ENCODE data around the gene UBR7.
"Not testable (repeated sequence)": the region's sequence is repeated elsewhere in the genome, so short reads cannot be mapped to it uniquely, and the experiment has no call there.

Gene UBR7

DNA sequence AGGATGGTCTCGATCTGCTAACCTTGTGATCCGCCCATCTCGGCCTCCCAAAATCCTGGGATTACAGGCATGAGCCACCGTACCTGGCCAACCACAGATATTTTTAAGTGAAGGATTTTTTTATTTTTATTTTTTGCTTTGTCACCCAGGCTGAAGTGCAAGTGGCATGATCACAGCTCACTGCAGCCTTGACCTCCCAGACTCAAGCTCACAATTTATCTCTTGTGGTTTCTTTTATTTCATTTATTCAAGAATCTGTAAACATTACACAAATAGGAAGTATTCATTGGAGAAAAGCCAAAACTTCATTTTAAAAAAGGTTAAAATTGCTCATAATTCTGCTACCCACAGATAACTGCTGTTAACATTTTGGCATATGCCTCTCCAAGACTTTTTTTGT lies 35.7 kb upstream of the UBR7 start:
- no peaks in the 10 kb centered on the region for H3K79me2 ChIP-seq (ENCODE audit: insufficient read depth, low read length)
- H3K27me3 ChIP-seq (ENCODE audit: insufficient read depth, low read length, poor library complexity, severe bottlenecking) = no peaks in the 10 kb centered on the region
- TF ChIP-seq, protein P1, sequence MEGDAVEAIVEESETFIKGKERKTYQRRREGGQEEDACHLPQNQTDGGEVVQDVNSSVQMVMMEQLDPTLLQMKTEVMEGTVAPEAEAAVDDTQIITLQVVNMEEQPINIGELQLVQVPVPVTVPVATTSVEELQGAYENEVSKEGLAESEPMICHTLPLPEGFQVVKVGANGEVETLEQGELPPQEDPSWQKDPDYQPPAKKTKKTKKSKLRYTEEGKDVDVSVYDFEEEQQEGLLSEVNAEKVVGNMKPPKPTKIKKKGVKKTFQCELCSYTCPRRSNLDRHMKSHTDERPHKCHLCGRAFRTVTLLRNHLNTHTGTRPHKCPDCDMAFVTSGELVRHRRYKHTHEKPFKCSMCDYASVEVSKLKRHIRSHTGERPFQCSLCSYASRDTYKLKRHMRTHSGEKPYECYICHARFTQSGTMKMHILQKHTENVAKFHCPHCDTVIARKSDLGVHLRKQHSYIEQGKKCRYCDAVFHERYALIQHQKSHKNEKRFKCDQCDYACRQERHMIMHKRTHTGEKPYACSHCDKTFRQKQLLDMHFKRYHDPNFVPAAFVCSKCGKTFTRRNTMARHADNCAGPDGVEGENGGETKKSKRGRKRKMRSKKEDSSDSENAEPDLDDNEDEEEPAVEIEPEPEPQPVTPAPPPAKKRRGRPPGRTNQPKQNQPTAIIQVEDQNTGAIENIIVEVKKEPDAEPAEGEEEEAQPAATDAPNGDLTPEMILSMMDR (conservative IDR thresholded peaks at IDR 0.05; ENCODE audit: low read length) = no peak
- TF ChIP-seq EZH2phosphoT487 (IDR thresholded peaks at IDR 0.05; ENCODE audit: borderline replicate concordance) = no peak

DNA sequence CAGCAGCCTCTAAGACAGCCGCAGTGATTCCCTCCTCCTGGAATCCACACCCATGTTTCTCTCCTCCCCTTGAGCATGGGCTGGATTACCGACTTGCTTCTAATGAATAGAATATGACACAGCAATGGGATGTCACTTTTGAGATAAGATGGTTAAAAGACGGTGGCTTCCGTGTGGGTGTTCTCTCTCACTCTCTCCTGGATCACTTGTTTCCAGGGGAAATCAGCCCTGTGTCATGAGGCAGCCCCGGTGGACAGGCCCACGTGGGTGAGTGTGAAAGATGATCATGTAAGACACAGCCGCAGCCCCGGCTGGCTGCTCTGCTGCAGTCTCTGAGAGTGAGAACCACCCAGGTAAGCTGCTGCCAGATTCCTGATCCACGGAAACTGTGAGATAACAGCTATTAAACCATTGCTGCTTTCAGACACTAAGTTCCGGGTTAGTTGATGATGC lies 33.1 kb upstream of the UBR7 start:
- H3K36me3 ChIP-seq (ENCODE audit: insufficient read depth, low read length) = no peaks in the 10 kb centered on the region
- H3K9ac ChIP-seq (ENCODE audit: low read depth, low read length, poor library complexity, severe bottlenecking) = no peak overlapping the region
- H3K9me2 ChIP-seq (replicated peaks; ENCODE audit: low read depth, low read length) = no peaks in the 10 kb centered on the region
- H3K4me2 ChIP-seq (ENCODE audit: low read depth, low read length, poor library complexity, severe bottlenecking) = no peak overlapping the region
- TF ChIP-seq, protein P1 (conservative IDR thresholded peaks at IDR 0.05; ENCODE audit: low read length) = no peak
- no peak for TF ChIP-seq EZH2phosphoT487 (IDR thresholded peaks at IDR 0.05; ENCODE audit: borderline replicate concordance)
- H2AFZ ChIP-seq (ENCODE audit: low read length) = no peak overlapping the region
- H3F3A ChIP-seq (ENCODE audit: low read depth) = no peaks in the 10 kb centered on the region
- H3K4me3 ChIP-seq (ENCODE audit: low read length, poor library complexity, severe bottlenecking) = no peak overlapping the region
- H4K20me1 ChIP-seq (ENCODE audit: insufficient read depth, low read length, poor library complexity, severe bottlenecking) = no peaks in the 10 kb centered on the region
- no peaks in the 10 kb centered on the region for H3K27me3 ChIP-seq (ENCODE audit: insufficient read depth, low read length, poor library complexity, severe bottlenecking)
- H3K9me3 ChIP-seq (ENCODE audit: insufficient read depth, low read depth, low read length) = no peaks in the 10 kb centered on the region
- no peaks in the 10 kb centered on the region for H3K4me1 ChIP-seq (ENCODE audit: insufficient read depth, low read length, poor library complexity, severe bottlenecking)
- H3K79me2 ChIP-seq (ENCODE audit: insufficient read depth, low read length) = no peaks in the 10 kb centered on the region

More for the DNA sequence above, 35.7 kb upstream of the UBR7 start:
- Histone ChIP-seq H3K9me2 (replicated peaks; ENCODE audit: low read depth, low read length) (no peaks in the 10 kb centered on the region), H3K4me2 (ENCODE audit: low read depth, low read length, poor library complexity, severe bottlenecking) (no peak overlapping the region), H4K20me1 (ENCODE audit: insufficient read depth, low read length, poor library complexity, severe bottlenecking) (no peaks in the 10 kb centered on the region), H3K4me1 (ENCODE audit: insufficient read depth, low read length, poor library complexity, severe bottlenecking) (no peaks in the 10 kb centered on the region), H2AFZ (ENCODE audit: low read length) (no peak overlapping the region), H3F3A (ENCODE audit: low read depth) (no peaks in the 10 kb centered on the region), H3K9me3 (ENCODE audit: insufficient read depth, low read depth, low read length) (no peaks in the 10 kb centered on the region), H3K9ac (ENCODE audit: low read depth, low read length, poor library complexity, severe bottlenecking) (no peak overlapping the region), H3K36me3 (ENCODE audit: insufficient read depth, low read length) (no peaks in the 10 kb centered on the region), H3K4me3 (ENCODE audit: low read length, poor library complexity, severe bottlenecking) (no peak overlapping the region)

DNA sequence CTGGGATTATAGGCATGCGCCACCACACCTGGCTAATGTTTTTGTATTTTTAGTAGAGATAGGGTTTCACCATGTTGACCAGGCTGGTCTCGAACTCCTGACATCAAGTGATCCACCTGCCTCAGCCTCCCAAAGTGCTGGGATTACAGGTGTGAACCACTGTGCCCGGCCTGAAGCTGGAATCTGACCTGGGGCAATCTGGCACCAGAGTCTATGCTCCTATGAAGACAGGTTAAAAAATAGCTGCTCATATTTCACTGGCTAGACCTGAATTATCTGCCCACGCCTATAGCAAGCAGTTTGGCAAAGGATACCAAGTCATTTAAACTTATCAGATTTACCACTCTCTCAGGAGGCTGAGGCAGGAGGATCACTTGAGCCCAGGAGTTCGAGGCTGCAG lies 32.3 kb upstream of the UBR7 start:
- H2AFZ ChIP-seq (ENCODE audit: low read length); H3K36me3 ChIP-seq (ENCODE audit: insufficient read depth, low read length); H3K4me3 ChIP-seq (ENCODE audit: low read length, poor library complexity, severe bottlenecking); H3K27me3 ChIP-seq (ENCODE audit: insufficient read depth, low read length, poor library complexity, severe bottlenecking); H3K9ac ChIP-seq (ENCODE audit: low read depth, low read length, poor library complexity, severe bottlenecking); H3K9me3 ChIP-seq (ENCODE audit: insufficient read depth, low read depth, low read length); H3K4me2 ChIP-seq (ENCODE audit: low read depth, low read length, poor library complexity, severe bottlenecking); H3K79me2 ChIP-seq (ENCODE audit: insufficient read depth, low read length); H4K20me1 ChIP-seq (ENCODE audit: insufficient read depth, low read length, poor library complexity, severe bottlenecking); H3K4me1 ChIP-seq (ENCODE audit: insufficient read depth, low read length, poor library complexity, severe bottlenecking); H3K9me2 ChIP-seq (replicated peaks; ENCODE audit: low read depth, low read length); H3F3A ChIP-seq (ENCODE audit: low read depth): not testable (repeated sequence)

DNA sequence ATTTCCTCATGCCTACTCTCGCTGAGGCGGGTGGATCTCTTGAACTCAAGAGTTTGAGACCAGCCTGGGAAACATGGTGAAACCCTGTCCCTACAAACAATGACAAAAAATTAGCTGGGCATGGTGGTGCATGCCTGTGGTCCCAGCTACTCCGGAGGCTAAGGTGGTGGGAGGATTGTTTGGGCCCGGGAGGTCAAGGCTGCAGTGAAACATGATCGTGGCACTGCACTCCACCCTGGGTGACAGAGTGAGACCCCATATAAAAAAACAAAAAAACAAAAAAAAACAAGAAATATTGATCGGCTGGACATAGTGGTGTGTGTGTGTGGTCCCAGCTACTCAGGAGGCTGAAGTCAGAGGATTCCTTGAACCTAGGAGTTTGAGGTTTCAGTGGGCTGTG lies 31.6 kb upstream of the UBR7 start:
- no peaks in the 10 kb centered on the region for H3K4me1 ChIP-seq (ENCODE audit: insufficient read depth, low read length, poor library complexity, severe bottlenecking)
- H3K36me3 ChIP-seq (ENCODE audit: insufficient read depth, low read length) = no peaks in the 10 kb centered on the region
- H3K79me2 ChIP-seq (ENCODE audit: insufficient read depth, low read length) = no peaks in the 10 kb centered on the region
- H2AFZ ChIP-seq (ENCODE audit: low read length) = no peak overlapping the region
- no peaks in the 10 kb centered on the region for H3K9me3 ChIP-seq (ENCODE audit: insufficient read depth, low read depth, low read length)
- H3K9ac ChIP-seq (ENCODE audit: low read depth, low read length, poor library complexity, severe bottlenecking) = no peak overlapping the region
- no peaks in the 10 kb centered on the region for H4K20me1 ChIP-seq (ENCODE audit: insufficient read depth, low read length, poor library complexity, severe bottlenecking)
- no peak overlapping the region for H3K4me2 ChIP-seq (ENCODE audit: low read depth, low read length, poor library complexity, severe bottlenecking)
- no peaks in the 10 kb centered on the region for H3K27me3 ChIP-seq (ENCODE audit: insufficient read depth, low read length, poor library complexity, severe bottlenecking)
- TF ChIP-seq, protein P1 (conservative IDR thresholded peaks at IDR 0.05; ENCODE audit: low read length) = no peak
- no peak for TF ChIP-seq EZH2phosphoT487 (IDR thresholded peaks at IDR 0.05; ENCODE audit: borderline replicate concordance)
- H3K4me3 ChIP-seq (ENCODE audit: low read length, poor library complexity, severe bottlenecking) = no peak overlapping the region
- no peaks in the 10 kb centered on the region for H3K9me2 ChIP-seq (replicated peaks; ENCODE audit: low read depth, low read length)
- H3F3A ChIP-seq (ENCODE audit: low read depth) = no peaks in the 10 kb centered on the region
